ENCODE results near the gene PYCR2.
"Not testable (repeated sequence)": the region's sequence is repeated elsewhere in the genome, so short reads cannot be mapped to it uniquely, and the experiment has no call there.

PYCR2 gene

GRCh38 chr1:225888898-225889601, 35.0 kb downstream of the PYCR2 start, which contains the start of gene LEFTY1:
Gene LEFTY1 (minus strand): TSS chr1:225889146. CDS start chr1:225889066, 80 bp downstream.
- no peak for DNase-seq

DNA sequence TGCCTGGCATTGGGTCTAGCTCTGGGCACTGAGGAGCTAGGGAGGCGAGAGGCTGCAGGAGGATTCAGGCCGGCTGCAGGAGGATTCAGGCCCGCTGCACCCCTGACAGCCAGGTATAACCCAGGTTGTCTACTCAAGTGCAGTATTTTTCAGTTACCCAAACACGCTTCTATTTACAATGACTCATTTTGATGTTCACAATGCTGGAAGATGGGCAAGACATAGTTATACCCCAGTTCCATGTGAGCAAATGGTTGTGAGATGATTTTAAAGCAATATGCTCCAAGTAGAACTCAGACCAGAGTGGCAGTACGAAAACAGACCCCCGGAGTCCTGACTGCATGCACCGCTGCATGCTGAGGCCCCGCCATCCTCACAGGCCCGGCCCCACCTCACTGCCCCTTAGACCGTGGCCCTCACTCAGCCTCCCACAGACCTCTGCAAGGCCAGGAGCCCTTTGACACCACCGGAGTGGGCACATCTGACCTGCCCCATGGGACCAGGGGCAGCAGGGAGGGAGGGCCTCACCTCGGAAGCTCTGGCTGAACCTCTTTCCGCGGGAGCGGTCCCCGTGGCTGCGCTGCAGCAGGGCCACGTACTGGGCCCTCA, 35.7 kb downstream of the PYCR2 start:
- no peak for DNase-seq

GRCh38 chr1:225887554-225888288, 36.3 kb downstream of the PYCR2 start:
- DNase-seq, result not testable (repeated sequence)

DNA sequence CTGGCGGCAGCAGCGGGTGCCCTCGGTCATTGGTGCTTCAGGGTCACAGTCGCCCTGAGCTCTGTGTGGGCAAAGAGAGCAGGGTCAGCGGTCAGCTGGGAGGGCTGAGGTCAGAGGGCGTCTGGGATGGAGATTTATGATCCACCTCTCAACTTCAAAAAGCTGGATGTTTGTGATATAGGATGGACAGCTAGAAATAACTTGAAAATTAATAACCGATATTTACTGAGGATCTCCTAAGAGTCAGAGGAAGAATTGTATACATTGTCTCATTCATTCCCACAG, 37.1 kb downstream of the PYCR2 start:
- no peak for DNase-seq

DNA sequence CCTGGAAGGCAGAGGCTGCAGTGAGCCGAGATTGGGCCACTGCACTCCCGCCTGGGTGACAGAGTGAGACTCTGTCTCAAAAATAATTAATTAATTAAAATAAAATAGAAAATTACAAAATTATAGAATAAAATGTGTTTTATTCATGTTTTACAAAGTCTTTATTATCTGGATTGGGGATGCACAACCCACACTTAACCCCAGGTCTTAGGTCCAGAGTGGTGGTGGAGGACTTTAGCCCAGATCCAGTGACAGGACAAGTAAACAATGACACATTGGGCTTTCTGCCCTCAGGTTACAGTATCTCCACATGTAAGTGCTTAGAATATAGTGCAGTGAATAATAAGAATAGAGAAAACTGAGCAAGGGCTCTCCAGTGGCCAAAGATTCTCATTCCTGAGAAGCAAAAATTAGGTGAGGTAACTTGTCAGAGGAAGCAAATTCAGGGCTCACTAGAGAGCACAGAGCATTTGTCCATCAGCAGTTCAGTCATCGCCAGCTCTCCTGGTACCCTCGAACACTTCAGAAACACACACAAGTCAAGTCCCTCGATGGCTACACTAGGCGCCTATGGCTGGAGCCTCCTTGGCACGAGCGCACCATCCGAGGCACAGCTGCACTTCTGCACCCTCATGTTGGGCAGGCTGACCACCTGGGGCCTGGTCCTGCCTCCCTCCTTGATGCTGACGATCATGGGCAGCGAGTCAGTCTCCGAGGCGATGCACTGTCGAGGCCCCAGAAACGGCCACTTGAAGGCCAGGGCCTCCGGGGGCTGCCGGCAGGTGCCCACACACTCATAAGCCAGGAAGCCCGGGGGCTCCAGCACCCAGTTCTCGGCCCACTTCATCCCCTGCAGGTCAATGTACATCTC, 37.7 kb downstream of the PYCR2 start:
- no peak for DNase-seq

- no peak for DNase-seq
Observed at GRCh38 chr1:225885336-225885735, 38.7 kb downstream of the PYCR2 start.

- DNase-seq, result no peak
Observed at GRCh38 chr1:225883616-225884265, 40.3 kb downstream of the PYCR2 start.

- DNase-seq, result no peak
Observed at GRCh38 chr1:225882694-225883615, 41.1 kb downstream of the PYCR2 start.

DNA sequence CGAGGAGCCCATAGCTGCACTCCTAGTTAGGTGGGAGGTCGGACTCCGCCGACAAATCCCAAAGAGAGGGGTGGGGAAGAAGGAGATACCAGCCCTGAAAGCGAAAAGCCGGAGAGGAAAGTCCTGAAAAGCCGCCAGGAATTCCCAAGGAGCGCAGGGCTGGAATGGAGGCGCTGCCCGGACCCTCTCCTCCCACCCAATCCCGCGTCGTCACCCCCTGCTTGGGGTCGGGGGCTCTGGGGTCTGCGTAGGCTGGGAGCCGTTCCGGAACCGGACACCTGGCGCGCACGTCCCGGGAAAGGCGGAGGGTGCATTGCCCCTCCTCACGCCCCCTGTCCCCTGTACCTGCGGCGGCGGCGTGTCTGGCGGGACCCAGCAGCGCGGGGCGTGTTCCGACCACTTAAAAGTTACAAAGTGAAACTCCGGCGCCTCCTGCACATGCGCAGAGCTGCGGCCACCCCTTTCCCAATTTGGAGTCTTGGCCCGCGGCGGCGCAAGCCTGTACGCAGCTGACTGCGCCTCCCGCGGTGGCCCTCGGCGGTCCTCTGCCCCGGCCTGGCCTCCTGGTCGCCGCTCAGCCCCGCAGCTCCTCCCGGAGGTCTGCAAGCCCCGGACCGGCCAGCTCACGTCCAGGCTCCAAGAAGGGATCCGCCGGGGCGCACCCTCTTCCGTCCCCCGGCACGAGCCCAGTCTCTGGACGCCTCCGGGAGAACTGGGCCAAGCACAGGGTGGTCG, 41.9 kb downstream of the PYCR2 start, which contains the start of gene TMEM63A:
Gene TMEM63A, minus strand, starts transcription at position 422 of the 735 bp plus-strand sequence. CDS start 4,800 bp downstream, outside the sequence.
- no peak for DNase-seq

- DNase-seq, result no peak
Observed at GRCh38 chr1:225881081-225881958, 42.7 kb downstream of the PYCR2 start.

DNA sequence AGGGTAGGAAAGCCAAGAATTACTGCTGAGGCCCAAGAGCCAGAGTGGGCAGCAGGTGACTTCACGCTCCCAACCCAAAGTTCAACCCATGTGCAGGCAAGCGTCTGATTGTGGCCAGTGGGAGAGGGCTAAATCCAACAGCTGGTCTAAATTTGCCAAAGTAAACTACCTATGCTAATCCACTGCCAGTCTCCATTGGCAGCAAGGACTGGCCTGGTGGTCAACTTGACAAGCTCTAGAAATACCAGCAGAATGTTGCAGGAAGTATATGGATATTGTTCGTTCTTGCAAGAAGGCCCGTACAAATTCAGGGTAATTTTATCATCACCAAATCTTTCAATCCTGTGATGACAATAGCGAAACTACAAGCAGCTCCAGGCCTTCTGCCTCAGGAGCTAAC, 43.4 kb downstream of the PYCR2 start:
- no peak for DNase-seq

DNA sequence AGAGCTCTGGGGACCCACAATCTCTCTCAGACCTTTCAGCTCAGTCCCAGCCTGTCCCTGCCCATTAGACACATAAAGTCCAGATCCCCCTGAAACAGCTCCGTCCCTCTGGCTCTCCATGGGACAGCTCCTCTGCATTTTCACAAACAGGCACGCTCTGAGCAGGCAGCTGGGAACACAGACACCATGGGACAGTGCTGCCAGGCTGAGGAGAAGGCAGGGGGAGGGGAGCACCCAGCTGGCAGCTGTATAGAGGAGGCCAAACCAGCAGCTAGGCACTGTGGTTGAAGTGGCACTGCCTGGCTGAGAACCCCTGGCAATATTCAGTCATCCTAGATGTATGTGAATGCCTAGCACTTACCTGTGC, 43.8 kb downstream of the PYCR2 start:
- DNase-seq, result peak; percentile 12

- no peak for DNase-seq
Observed at GRCh38 chr1:225879521-225880221, 44.4 kb downstream of the PYCR2 start.

DNA sequence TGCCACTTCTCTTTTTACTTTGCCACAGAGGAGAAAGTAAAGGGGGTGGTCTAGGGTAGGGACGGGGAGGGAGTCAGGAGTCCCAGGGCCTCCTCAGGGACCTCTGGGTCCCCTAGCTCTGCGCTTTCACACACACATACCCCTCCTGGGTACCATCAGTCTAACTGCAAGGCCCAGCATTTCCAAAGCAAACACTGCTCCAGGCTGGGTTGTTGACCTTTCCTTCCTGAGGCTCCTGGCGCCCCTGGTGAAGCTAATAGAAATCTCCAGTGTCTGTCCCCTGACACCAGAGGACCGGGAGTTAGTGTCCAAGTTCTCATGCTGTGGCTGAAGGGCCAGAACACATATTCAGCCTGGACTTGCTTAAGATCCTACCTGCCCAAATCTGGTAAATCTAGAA, 45.8 kb downstream of the PYCR2 start:
- DNase-seq, result no peak

GRCh38 chr1:225877580-225877979, 46.5 kb downstream of the PYCR2 start:
- DNase-seq, result peak; percentile 54

DNA sequence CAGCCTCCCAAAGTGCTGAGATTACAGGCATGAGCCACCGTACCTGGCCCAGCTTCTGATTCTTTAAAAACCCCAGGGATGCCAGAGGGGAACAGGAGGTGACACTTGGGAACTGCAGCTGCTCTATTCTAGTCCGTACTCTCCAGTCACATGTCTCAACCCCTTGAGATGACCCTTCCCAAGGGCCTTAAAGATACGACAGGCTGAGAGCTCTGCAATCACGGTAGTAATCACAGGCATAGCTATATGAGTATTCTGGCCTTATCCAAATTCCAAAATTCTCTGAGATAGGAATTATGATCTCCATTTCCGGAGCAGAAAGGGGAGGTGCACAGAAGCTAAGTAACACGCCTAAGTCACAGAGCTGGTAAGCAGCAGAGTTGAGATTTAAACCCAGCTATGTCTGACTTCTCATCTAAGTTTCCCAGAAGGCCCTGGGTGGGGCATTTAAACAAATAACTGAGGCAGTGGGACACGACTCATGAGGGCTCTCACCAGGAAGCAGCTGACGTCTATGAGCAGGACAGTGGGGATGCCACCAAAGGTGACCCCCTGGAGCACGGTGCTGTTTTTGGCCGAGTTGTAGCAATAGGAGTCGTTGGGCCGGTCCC, 47.0 kb downstream of the PYCR2 start:
- no peak for DNase-seq

DNA sequence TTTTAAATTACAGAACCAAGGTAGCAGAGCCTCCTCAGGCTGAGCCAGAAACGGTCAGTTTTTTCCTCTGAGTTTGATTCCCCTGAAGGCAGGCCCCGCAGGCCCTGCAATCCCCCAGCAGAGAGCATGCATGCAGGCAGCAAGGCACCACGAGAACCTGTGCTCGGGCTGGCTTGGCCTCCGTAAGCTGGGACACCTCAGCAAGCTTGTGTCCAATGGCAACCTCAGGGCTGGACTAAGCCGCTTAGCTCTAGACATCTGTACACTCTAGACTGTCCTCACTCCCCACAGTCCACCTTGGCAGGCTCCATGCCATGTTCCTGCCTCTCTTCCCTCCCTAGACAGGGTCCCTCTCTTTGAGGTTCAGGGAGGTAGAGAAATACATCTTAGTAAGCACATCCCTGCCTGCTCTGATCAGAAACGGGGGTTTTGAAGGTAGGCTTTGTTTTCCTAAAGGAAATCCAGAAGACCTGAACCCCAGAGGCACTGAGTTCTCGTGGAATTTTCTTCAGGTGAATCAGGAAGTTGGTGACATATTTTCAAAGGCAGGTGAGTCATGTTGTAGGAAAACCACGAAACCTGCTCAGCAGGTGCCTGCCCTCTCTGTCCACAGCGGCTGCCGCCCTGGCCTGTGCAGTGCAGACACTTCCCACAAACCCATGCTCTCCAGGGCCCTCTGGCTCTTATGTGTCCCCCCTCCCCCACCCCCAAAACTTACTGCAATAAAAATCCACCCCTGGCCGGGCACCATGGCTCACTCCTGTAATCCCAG, 48.8 kb downstream of the PYCR2 start:
- DNase-seq, result no peak

GRCh38 chr1:225874431-225874830, 49.6 kb downstream of the PYCR2 start:
- no peak for DNase-seq
